CD4-positive, alpha-beta T cell treated with Interleukin-6 for 4 hours (primary cell): ENCODE measurements around the gene ZNF764.
A peak's percentile ranks its signal among the peaks of the same experiment; 100 is the strongest.
"Not testable (repeated sequence)": the region's sequence is repeated elsewhere in the genome, so short reads cannot be mapped to it uniquely, and the experiment has no call there.

ENCODE experiments used
- DNase-seq: peaks from one replicate; pipeline ENCODE4 v3.0.0-alpha.2; 2020; ENCODE audit warnings: mixed read lengths

Gene ZNF764

GRCh38 chr16:30543067-30543466, 15.1 kb downstream of the ZNF764 start:
- no peak for DNase-seq

GRCh38 chr16:30541502-30542329, 16.5 kb downstream of the ZNF764 start:
- DNase-seq, result no peak

GRCh38 chr16:30540916-30541464, 17.2 kb downstream of the ZNF764 start:
- not testable (repeated sequence) for DNase-seq

- not testable (repeated sequence) for DNase-seq
These were observed 18.1 kb downstream of the ZNF764 start for GRCh38 chr16:30539986-30540526.

GRCh38 chr16:30539000-30539964, 18.9 kb downstream of the ZNF764 start:
- DNase-seq, result no peak

- DNase-seq, result not testable (repeated sequence)
These were observed 21.7 kb downstream of the ZNF764 start for GRCh38 chr16:30536391-30537024.

GRCh38 chr16:30535777-30536190, 22.4 kb downstream of the ZNF764 start:
- DNase-seq, result peak; percentile 76

- no peak for DNase-seq
These were observed 22.9 kb downstream of the ZNF764 start for GRCh38 chr16:30535106-30535776.

- peak; percentile 94 for DNase-seq
These were observed 23.6 kb downstream of the ZNF764 start, which contains the start of gene ZNF747 for GRCh38 chr16:30534368-30535105. Gene ZNF747 (minus strand): TSS chr16:30534858. CDS start chr16:30534679, 179 bp downstream.

- DNase-seq, result peak; percentile 26
These were observed 24.3 kb downstream of the ZNF764 start for GRCh38 chr16:30533748-30534367.

- DNase-seq, result no peak
These were observed 25.0 kb downstream of the ZNF764 start for GRCh38 chr16:30533146-30533522.

- no peak for DNase-seq
These were observed 25.7 kb downstream of the ZNF764 start for GRCh38 chr16:30532285-30533145.

GRCh38 chr16:30530163-30531037, 27.8 kb downstream of the ZNF764 start:
- DNase-seq, result no peak

GRCh38 chr16:30528799-30529457, 29.2 kb downstream of the ZNF764 start:
- no peak for DNase-seq

- DNase-seq, result peak; percentile 26
These were observed 30.5 kb downstream of the ZNF764 start for GRCh38 chr16:30527635-30528178.

- peak; percentile 95 for DNase-seq
These were observed 31.1 kb downstream of the ZNF764 start for GRCh38 chr16:30526823-30527634.
